Right lobe of liver (tissue), 4 donors: ENCODE results near the gene TRDMT1.

Experiments
- POLR2A ChIP-seq: fragments of 450-650 bp; IDR thresholded peaks from one replicate; pipeline ENCODE4 v1.6.1; 2017; ENCODE audit warnings: antibody characterized with exemption, mild to moderate bottlenecking
- TF ChIP-seq, protein P1 (sequence below), 4 donors: fragments of 200-600 bp in 3 of 4; fragments of 450-650 bp in 1 of 4; IDR thresholded peaks; one replicate each; pipeline versions ENCODE4 v1.5.1 to v1.8.0; 2016 to 2022; ENCODE audit warnings: antibody characterized with exemption in 4 of 4, mild to moderate bottlenecking in 2 of 4
- donor health status: DM: no; HTN: no; CAD: no.
- donor health status: DM: no; HTN: no; CAD: no.
- donor health status: DM: no; HTN: yes; CAD: no.

DNA sequence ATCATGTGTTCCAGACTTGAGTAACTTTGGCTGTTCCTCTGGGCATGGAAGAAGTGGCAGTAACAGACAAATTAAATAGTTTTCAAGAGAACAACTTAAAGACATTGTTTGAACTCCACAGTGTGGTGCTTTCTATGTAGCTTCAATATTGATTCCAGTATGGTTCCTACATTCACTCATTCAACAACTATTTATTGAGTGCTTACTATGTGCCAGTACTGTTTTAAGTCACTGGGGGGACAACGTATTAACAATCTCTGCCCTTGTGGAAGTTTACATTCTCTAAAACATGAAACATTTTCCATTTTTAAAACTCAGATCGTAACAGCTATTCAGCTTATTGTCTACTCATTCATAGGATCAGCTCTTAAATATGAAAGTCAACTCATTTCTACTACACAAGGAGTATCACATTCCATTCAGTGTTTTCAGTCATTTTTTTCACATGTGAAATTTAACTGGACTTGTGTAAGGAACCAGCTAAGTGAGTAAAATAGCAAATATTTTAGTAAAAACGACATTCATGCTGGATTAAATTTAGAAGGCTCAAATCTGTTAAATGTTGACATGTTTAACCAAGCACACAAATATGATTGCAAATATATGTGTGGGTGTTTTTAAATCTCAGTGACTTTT is 58.3 kb downstream of the TRDMT1 start:
- TF ChIP-seq, protein P1, sequence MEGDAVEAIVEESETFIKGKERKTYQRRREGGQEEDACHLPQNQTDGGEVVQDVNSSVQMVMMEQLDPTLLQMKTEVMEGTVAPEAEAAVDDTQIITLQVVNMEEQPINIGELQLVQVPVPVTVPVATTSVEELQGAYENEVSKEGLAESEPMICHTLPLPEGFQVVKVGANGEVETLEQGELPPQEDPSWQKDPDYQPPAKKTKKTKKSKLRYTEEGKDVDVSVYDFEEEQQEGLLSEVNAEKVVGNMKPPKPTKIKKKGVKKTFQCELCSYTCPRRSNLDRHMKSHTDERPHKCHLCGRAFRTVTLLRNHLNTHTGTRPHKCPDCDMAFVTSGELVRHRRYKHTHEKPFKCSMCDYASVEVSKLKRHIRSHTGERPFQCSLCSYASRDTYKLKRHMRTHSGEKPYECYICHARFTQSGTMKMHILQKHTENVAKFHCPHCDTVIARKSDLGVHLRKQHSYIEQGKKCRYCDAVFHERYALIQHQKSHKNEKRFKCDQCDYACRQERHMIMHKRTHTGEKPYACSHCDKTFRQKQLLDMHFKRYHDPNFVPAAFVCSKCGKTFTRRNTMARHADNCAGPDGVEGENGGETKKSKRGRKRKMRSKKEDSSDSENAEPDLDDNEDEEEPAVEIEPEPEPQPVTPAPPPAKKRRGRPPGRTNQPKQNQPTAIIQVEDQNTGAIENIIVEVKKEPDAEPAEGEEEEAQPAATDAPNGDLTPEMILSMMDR (IDR thresholded peaks at IDR 0.05): no peak
- no peak for TF ChIP-seq POLR2A
